Measurements from ENCODE around the gene RTN4R.

The RTN4R gene

DNA sequence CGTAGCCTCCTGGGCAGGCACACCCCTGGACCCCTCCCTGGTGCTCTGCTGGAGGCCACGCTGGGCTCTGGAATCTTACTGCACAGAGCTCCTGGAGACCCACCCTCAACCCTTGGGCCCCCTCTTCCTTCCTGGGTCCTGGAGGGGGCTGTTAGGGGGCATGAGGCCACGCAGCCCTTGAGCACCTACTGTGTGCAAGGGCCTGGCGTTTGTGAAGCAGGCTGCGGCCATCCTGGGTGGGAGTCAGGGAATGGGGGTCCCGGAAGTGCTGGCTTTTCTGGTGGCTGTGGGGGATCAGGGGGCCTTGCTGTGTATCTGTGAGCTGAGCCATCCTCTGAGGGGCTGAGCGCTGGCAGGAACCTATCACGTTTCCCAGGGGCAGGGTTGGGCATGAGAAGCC is 76.3 kb downstream of the RTN4R start:
- Histone ChIP-seq H3F3A (ENCODE audit: control insufficient read depth, insufficient read depth) (no peaks in the 10 kb centered on the region), H3K79me2 (ENCODE audit: control insufficient read depth, low read length) (no peaks in the 10 kb centered on the region), H3K4me3 (ENCODE audit: low read length) (no peak overlapping the region), H3K9me2 (replicated peaks; ENCODE audit: control insufficient read depth, low read length) (no peaks in the 10 kb centered on the region), H3K27me3 (ENCODE audit: control insufficient read depth, low read length) (no peaks in the 10 kb centered on the region), H3K36me3 (ENCODE audit: control insufficient read depth, low read length) (no peaks in the 10 kb centered on the region), H3K4me1 (ENCODE audit: control insufficient read depth, low read length) (no peaks in the 10 kb centered on the region), H3K4me2 (ENCODE audit: low read length) (no peak overlapping the region), H3K27ac (ENCODE audit: low read depth, low read length) (no peak overlapping the region), H3K9me3 (ENCODE audit: control insufficient read depth, insufficient read depth, low read length) (no peaks in the 10 kb centered on the region), H4K20me1 (ENCODE audit: control insufficient read depth, insufficient read depth, low read depth, low read length) (no peaks in the 10 kb centered on the region)
- TF ChIP-seq EZH2phosphoT487 (IDR thresholded peaks at IDR 0.05; ENCODE audit: borderline replicate concordance, low read length), result no peak
- TF ChIP-seq, protein P1, sequence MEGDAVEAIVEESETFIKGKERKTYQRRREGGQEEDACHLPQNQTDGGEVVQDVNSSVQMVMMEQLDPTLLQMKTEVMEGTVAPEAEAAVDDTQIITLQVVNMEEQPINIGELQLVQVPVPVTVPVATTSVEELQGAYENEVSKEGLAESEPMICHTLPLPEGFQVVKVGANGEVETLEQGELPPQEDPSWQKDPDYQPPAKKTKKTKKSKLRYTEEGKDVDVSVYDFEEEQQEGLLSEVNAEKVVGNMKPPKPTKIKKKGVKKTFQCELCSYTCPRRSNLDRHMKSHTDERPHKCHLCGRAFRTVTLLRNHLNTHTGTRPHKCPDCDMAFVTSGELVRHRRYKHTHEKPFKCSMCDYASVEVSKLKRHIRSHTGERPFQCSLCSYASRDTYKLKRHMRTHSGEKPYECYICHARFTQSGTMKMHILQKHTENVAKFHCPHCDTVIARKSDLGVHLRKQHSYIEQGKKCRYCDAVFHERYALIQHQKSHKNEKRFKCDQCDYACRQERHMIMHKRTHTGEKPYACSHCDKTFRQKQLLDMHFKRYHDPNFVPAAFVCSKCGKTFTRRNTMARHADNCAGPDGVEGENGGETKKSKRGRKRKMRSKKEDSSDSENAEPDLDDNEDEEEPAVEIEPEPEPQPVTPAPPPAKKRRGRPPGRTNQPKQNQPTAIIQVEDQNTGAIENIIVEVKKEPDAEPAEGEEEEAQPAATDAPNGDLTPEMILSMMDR (IDR thresholded peaks at IDR 0.05; ENCODE audit: low read depth, low read length, poor library complexity, severe bottlenecking), result no peak

All from DOHH2 (cell line).